HUDEP-2 (cell line): ENCODE results near the gene CTTN.
A peak's percentile ranks its signal among the peaks of the same experiment; 100 is the strongest.

Source experiments
- DNase-seq, 76 experiments: peaks; one replicate each; lab custom pipeline; 2025; ENCODE audit not compliant: unreplicated experiment in 76 of 76; lab: John Stamatoyannopoulos, UW

CTTN gene

DNA sequence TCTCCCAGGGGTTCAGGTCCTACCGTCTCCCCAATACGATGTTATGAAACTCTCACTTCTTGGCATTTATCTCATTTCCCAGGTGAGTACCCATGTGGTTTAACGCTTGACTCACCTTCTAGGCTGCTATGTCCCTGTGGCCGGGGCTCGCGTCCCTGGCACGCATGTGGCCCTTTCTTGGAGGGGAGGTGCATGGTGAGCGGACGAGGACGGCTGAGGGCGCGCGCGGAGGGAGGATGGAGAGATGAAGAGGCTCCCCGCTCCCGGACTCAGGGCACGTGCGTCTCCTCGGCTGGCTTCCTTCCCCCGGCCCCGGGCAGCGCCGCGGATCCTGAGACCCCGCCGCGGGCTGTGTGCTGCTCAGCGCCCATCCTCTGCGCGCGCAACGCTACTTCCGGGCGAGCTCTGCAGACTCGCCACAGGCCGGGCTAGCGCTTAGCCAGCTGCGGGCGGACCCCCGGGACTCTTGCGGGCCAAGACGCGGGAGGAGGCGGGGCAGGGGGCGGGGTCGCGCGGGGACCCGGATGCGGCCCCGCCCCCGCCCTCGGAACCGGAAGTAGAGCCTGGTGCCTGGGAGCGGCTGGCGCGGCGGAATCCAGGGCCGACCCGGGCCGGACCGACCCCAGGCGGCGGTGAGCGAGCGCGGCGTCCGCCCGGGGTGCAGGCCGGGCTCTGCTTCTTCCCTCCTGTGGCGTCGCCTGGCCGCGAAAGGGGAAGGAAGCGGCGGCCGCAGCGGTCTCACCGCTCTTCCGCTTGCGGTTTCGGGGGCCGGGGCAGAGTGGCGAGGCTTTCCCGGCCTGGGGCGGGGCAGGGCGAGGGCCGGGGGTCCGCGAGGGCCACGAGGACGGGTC lies at the start of gene CTTN:
Gene CTTN, plus strand, starts transcription at position 547 of the 851 bp plus-strand sequence. CDS start 8,769 bp downstream, outside the sequence.
- DNase-seq, result peak in 75 of 76 experiments; percentile 14 to 89 (median 73)

DNA sequence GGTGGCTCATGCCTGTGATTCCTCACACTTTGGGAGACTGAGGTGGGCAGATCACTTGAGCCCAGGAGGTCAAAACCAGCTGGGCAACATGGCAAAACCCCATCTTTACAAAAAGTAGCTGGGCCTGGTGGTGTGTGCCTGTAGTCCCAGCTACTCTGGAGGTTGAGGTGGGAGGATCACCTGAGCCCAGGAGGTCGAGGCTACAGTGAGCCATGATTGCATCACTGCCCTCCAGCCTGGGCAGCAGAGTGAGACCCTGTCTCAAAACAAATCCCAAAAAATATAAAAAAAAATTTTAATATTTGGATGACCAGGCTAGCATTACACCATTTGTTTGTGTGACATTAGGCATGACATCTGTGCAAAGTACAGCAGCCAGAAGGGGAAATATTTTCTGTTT lies 49.7 kb upstream of the CTTN start:
- no peak for DNase-seq

DNA sequence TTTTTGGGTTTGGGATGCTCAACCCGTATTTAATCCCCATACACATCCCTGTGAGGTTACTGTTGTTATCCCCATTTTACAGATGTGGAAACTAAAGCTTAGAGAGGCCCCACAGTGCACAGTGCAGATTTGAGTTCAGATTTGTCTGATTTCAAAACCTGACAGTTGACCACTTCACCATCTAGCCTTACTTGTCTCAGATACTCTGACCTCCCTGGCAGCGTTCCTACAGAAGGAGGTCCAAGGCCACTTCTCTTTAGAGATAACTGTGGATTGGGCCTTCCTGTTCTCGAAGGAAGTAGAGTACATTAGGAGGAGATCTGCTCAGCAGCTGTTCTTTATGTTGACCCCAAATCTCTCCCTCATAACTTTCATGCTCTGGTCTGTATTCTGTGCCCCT lies 46.7 kb upstream of the CTTN start:
- peak in 7 of 76 experiments; percentile 4 to 29 (median 11) for DNase-seq

DNA sequence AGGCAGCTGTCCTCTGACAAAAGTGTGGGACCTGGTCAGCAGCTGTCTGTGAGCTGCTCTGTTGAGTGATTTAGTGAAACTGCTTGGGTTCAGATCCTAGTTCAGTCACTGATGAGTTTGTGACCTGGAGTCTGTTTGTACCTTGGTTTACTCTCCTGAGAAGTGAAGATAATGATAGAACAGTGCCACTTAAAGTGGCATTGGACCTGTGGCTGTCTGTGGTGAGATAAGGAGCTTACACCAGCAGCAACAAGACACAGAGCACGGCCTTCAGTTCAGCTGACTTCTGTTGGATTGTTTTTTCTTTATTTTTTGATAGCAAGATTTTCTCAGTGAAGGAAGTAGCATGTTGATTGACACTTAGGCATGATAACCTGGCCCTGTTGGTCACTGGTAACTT lies 46.2 kb upstream of the CTTN start:
- DNase-seq, result peak in 35 of 76 experiments; percentile 2 to 69 (median 29)

DNA sequence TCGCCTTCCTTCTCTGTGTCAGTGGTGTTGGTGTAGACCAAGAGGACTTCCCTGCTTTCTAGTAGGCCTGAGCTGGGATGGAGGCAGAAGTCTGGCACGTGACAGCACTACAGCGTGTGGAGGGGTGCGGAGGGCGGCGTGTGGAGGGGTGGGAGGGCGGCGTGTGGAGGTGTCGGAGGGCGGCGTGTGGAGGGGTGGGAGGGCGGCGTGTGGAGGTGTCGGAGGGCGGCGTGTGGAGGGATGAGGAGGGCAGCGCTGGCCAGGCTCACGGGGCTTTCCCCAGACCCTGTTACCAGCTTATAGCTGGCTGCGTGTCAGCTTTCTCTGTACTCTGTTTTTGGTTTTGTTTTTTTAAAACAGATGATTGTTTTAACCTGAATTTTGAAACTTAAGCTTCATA lies 45.7 kb upstream of the CTTN start:
- DNase-seq, result no peak

DNA sequence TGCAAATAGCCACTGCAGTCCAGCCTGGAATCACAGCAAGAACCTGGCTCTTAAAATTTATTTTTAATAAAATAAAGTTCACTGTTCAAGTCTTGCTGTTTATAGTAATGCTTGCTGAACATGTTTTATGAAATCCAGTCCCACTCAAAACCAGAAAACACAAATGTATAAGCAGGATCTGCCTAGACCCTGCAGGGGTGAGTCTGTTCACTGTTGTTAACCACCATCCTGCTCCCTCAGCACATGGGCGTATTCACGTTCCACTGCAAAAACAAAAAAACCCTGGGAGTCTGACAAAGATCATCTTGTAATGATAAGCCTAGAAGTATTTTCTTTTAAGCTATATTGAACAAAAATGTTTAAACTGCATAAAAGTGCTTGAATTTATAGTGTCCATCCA lies 45.0 kb upstream of the CTTN start:
- DNase-seq, result no peak

DNA sequence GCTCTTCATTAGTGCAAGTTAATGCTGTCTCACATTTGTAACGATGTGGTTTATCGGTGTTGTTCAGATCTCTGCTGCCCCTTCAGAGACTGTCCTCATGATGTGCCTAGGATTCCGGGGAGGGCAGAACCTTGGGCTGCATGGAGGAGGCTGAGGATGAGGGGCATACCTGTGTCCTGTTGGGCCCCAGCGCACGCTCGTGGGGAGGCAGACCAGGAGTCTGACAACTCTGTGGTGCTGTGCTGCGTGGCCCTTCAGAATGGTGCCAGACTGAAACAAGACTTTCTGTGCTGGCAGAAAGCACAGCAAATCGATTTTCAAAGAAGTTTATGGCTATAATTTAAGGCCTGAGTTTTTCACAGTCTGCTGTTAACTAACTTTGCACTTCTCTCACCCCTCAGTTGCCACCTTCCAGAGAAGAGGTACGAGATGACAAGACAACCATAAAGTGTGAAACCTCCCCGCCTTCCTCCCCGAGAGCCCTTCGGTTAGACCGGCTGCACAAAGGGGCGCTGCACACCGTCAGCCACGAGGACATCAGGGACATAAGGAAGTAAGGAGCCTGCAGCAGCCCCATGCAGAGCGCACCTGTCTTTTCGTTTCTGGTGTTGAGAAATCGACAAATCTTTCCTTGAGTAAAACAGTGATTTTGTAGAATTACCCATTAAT lies 44.3 kb upstream of the CTTN start:
- DNase-seq, result no peak

DNA sequence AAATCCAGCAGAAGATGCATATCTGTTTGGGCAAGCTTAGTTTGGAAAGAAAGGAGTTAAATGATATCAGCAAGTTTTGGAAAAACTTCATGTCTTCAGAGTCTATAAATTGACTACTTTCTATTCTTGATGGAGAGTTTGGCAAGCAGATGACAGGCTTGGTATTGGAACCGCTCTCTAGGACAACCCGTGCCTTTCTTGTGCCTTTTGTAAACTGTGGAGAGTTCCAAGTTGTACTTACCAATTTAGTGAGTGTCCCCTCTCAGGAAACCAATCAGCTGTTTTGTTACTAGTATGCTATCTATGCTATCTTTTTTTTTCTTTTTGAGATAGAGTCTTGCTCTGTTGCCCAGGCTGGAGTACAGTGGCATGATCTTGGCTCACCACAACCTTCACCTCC lies 43.7 kb upstream of the CTTN start:
- DNase-seq, result no peak

DNA sequence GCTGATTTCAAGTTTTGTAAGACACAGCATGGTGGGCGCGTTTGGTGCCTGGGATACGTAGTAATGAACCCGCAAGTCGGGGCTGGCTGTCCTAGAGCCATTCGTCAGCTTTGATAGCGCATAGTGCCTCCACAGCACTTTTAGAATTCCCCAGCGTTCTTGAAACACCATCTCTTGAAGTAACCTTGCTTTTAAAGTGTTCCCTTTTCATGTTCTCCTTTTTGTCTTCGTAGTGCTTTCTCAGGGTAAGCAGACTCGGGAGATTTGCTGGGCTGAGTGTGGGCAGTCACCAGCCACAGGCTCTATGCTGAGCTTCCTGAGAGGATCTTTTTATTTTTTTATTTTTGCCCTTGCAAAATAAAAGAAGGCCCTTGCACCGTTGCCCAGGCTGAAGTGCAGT lies 39.6 kb upstream of the CTTN start:
- no peak for DNase-seq

DNA sequence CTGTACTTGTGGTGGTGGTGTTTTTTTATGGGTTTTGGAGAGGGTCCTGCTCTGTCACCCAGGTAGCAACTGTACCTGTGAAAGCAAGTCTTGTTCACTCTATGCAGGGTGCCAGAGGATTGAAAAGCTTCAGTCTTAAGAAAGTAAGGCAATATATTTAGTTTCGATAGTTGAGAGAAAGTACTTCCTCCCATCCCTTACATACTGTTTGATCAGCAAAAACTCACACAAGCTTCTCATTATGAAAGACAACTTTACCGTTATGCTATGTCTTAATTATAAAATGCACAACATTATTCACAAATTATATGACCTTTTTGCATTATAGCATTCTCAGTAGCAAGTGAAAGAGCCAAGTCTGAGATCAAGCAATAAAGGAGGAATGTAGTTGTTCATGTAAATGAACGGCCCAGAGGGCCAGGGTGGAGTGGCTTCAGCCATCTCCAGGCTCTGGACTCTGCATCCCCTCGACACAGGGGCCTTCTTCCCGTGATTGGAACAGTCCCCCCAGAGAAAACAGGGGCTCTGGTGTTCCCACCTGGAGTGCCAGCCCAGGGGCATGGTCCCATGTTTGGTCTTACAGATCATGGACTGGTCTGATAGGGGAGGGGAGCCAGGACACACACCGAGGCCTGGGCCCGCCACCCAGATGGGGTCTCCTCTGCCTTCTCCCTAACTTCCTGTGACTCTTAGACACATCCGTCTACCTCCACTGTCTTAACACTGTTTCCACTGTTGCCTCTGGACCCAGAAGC lies 38.7 kb upstream of the CTTN start:
- no peak for DNase-seq

DNA sequence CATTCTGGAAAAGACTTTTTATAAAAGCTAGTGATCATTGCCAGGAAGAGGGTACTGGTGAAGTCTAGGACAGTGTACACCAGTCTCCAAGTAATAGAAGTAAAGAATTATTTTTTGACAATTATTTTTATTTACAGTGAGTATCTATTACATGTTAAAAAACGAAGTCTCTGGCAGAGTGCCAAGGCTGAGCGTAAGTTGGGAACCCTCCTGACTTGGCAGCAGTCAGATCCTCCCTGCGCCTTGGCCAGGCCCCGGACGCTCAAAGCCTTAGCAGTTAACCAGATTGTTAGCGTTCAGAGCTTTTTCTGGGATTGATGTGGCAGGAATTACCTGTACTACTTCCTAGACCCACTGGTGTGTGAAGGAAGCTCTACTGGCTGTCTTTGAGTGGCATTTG lies 38.1 kb upstream of the CTTN start:
- no peak for DNase-seq

DNA sequence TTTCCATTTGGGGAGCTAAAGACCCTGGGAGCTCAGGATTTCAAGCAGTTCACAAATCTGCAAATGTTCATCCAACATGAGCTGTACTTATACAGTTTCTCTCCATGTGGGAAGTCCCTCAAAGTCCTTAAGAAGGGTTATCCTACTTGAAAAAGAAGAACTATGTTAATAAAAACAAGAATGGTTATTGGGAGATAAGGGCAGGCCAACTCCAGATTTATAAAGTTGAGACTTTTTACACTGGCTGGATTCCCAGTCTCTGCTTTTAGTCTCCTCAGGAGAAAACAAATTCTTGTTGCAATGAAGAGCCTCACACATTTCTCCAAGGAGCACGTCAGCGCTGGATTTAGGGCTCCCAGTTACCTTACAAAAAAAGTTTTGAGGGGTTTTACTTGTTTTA lies 34.2 kb upstream of the CTTN start:
- no peak for DNase-seq

DNA sequence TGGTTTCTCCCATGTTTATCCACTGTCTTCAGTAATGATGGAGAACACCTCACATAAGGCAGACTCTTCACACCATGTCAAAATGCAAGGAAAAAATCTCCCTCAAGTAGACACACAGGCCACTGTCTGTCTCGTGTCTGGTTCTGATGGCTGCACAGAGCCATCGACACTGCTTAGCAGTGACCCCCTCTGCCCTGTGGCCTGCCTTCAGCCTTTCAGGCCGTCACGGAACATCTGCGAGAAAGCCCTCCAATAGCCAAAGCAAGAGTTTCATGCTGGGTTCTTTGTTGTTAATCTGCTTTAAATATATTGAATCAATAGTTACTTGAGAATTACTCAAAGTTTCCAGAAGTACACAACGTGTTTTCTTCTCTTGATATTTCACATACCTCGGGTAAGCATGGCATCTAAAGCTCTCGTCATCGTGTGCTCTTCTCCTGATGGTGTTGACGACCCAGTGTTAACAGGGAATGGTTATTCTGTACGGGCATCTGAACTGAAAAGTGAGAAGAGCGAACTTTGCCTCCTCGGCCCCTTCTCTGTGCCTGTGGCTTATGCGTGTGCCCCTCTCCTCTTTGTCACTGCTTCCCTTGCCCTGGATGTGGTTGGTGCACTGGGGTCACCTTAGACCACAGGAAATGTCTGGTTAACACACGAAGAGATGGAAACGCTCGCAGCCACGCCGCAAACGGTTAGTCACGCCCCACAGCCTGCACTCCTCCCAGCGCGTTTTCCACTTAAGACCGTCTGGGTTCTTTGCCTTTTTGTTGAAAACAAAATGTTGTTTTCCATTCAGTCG lies 33.4 kb upstream of the CTTN start:
- peak in 3 of 76 experiments; percentile 13 to 25 (median 16) for DNase-seq

DNA sequence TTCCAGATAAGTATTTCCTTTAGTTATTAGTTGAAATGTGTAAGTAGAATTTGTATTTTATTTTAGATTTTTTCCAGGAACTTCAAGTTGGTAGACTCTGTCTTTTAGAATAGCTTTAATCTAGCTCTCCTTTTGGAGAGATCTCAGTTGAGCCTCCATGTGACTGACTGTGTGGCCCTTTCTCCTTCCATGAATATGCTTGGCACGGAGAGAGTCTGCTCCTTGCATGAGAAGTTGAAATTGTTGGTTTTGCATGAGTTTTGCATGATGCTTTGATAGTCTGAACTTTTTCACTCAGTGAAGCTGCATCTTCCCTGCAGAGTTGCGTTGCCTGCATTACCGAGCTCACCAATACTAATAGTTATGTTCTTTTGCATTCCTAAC lies 32.8 kb upstream of the CTTN start:
- no peak for DNase-seq

DNA sequence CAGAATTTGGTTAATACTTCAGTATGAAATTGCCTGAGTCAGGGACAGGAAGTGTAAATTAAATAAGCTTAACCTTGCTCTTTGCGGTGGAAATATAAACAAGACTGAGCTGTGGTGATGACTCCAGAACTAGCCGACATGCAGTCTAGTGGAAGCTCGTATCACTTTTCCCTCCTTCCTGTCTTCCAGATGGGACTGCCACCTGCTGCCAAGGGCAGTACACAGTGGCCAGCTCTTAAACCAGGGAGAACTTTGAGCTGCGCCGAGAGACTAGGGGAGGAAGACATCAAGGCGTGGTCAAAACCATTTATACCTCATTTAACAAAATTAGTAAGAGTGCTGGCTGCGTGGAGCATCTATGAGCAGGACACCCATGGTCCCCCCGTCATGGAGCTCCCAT lies 31.3 kb upstream of the CTTN start:
- DNase-seq, result no peak

DNA sequence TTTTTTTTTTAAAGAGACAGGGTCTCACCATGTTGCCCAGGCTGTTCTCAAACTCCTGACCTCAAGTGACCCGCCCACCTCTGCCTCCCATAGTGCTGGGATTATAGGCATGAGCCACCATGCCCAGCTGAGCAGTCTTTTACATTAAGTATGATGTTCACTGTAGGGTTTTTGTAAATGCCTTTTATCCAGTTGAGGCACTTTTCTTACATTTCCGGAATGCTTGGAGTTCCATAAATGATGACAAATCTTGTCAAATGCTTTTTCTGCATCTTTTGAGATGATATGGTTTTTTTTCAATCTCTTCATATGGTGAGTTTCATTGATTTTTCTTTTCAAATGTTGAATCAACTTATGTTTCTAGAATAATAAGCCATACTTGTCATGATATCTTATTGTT lies 29.4 kb upstream of the CTTN start:
- no peak for DNase-seq

DNA sequence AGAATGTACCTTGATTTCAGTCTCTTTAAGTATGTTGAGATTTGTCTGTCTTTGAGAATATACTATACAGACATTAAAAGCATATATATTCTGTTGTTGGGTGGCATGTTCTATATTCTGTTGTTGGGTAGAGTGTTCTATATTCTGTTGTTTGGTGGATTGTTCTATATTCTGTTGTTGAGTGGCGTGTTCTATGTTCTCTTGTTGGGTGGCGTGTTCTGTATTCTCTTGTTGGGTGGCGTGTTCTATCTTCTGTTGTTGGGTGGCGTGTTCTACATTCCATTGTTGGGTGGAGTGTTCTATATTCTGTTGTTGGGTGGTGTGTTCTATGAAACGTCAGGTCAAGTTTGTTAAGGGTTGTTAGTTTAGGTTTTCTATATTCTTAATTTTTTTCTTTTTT lies 27.1 kb upstream of the CTTN start:
- no peak for DNase-seq

DNA sequence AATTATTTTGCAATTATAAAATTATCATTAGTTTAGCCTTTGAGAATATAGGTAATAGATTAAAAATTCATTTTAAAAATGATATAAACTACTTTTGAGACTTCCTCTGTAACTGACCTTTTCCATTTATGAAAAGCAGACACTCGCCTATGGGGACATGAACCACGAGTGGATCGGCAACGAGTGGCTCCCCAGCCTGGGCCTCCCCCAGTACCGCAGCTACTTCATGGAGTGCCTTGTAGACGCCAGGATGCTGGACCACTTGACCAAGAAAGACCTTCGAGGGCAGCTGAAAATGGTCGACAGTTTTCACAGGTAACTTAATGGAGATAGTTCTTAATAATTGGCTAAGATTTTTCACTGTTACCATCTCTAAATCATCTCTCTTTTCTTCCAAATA lies 26.3 kb upstream of the CTTN start:
- no peak for DNase-seq

DNA sequence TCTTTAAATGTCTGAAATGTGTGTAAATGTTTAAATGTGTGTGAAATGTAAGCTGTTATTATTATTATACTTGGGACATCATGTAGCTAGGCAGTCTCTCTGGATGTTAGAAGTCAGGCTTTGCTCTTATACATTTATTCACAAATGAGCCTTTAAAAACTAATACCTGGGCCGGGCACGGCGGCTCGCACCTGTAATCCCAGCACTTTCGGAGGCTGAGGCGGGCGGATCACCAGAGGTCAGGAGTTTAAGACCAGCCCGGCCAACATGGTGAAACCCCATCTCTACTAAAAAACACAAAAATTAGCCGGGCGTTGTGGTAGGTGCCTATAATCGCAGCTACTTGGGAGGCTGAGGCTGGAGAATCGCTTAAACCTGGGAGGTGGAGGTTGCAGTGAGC lies 21.7 kb upstream of the CTTN start:
- no peak for DNase-seq

DNA sequence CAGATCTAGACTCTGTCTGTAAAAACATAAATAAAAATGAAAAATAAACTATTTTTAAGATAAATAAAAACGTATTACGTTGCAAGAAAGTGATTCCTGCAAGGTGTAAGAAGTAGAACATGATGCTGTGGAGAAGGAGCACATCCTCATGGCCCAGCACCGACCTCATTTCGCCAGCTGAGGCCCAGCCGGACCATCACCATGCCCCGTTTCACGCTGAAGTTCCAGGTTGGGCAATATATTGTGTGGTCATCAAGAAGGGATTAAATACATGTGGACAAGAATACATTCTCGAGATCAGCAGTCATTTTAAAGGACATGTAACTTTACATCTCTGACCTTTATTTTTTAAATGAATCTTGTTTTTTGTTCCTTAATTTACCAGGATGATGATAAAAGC lies 20.7 kb upstream of the CTTN start:
- no peak for DNase-seq
